ENCODE results near the gene NUAK1.

The NUAK1 gene

GRCh38 chr12:106108185-106108835 lies 30.4 kb downstream of the NUAK1 start:
- no peak for DNase-seq

GRCh38 chr12:106107566-106107965 lies 31.2 kb downstream of the NUAK1 start:
- DNase-seq: no peak

GRCh38 chr12:106106892-106107291 lies 31.9 kb downstream of the NUAK1 start:
- no peak for DNase-seq

GRCh38 chr12:106106061-106106566 lies 32.6 kb downstream of the NUAK1 start:
- peak; percentile 69 for DNase-seq

GRCh38 chr12:106101803-106102202 lies 37.0 kb downstream of the NUAK1 start:
- DNase-seq: no peak

- no peak for DNase-seq
These were observed 40.0 kb downstream of the NUAK1 start for GRCh38 chr12:106098691-106099200.

GRCh38 chr12:106097011-106097410 lies 41.7 kb downstream of the NUAK1 start:
- no peak for DNase-seq

- no peak for DNase-seq
These were observed 42.4 kb downstream of the NUAK1 start for GRCh38 chr12:106096376-106096775.

GRCh38 chr12:106094304-106094703 lies 44.5 kb downstream of the NUAK1 start:
- no peak for DNase-seq

- DNase-seq: no peak
These were observed 45.5 kb downstream of the NUAK1 start for GRCh38 chr12:106093246-106093645.

GRCh38 chr12:106091446-106091820 lies 47.3 kb downstream of the NUAK1 start:
- DNase-seq: no peak

- no peak for DNase-seq
These were observed 47.9 kb downstream of the NUAK1 start for GRCh38 chr12:106090591-106091445.

- no peak for DNase-seq
These were observed 48.8 kb downstream of the NUAK1 start for GRCh38 chr12:106089935-106090334.

- no peak for DNase-seq
These were observed 49.8 kb downstream of the NUAK1 start for GRCh38 chr12:106088811-106089485.

- DNase-seq: no peak
These were observed 50.4 kb downstream of the NUAK1 start for GRCh38 chr12:106088246-106088808.

GRCh38 chr12:106086696-106087095 lies 52.1 kb downstream of the NUAK1 start:
- DNase-seq: no peak

- no peak for DNase-seq
These were observed 53.5 kb downstream of the NUAK1 start for GRCh38 chr12:106085213-106085612.

GRCh38 chr12:106084759-106085158 lies 54.0 kb downstream of the NUAK1 start:
- DNase-seq: no peak

GRCh38 chr12:106084014-106084671 lies 54.6 kb downstream of the NUAK1 start:
- DNase-seq: no peak

GRCh38 chr12:106082216-106083175 lies 56.3 kb downstream of the NUAK1 start:
- no peak for DNase-seq

- DNase-seq: no peak
These were observed 57.1 kb downstream of the NUAK1 start for GRCh38 chr12:106081606-106082005.

Data from COR-L47 (cell line).